Fibroblast of upper back skin (primary cell): ENCODE data around the gene OR2B6.

Source experiments
- DNase-seq: peaks from one replicate; pipeline ENCODE4 v3.0.0-alpha.2; 2013

Gene OR2B6

DNA sequence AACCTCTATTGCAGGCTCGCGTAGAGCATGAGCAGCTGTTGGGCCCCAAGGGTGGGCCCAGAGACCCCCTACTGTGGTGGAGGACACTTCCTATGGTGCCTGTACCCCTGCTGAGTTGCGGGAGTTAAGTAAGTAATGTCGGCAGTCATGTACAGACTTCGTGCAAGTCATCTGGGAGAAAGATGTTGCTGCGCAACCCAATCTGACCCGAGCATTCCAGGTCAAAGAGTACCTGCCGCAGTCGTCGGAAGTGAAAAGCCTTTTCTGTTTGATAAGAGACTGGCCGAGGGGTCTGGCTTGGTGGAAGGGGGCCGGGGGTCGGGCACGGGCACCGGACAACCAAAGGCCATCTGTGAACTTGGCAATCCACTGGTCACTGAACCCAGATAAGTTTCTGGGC, 44.3 kb downstream of the OR2B6 start:
- DNase-seq: no peak

DNA sequence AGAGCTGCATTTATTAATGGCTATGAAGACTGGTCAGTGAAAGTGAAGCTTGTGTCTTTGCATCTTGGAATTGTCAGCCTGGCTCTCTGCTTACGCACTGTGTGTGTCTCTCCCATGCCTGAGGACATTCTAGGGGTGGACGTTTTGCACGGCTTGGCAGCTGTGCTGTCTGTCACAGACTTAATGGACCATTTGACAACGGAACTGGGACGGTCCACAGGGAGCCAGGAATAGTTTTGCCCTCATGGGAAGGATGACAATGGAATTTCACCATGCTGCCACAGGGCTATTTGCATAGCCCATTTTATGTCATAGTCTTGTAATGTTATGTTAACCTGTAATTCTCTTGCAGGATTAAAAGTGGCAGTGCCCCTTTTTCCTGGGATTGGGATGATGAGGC, 44.7 kb downstream of the OR2B6 start:
- DNase-seq: no peak

DNA sequence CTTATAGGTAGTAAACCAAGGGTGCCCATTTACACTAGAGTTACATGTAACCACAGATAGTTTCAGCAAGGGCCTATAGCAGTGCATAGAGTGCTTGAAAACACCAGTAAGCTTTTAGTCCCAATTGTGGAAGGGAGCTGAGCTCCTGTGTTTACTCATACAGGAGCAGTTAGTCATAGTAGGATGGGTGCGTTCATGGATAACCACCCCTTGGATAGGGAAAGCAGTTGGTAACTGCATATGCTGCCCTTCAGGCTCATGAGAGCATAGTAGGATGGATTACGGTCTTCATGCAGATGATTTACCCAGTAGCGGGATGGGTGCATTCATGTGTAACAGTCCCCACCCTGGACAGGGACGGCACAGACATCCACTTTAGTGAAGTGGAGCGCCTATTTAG, 45.1 kb downstream of the OR2B6 start:
- no peak for DNase-seq

DNA sequence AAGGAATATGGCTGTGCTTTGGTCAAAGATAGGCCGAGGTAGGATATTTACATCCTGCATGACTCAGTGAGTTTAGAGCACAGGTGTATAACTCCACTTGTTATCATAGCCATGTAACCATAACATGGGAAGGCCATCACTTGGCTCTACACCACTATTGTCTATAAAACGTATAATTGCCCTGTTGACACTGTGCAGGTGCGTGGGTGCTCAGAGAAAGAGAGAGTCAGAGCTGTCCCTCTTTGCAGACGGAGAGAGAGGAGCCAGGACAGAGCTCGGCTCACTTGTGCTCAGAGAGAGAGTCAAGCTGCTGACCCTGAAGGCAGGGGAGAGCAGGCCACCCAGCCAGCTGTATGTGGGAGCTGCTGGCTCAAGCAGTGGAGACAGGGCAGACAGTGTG, 46.0 kb downstream of the OR2B6 start:
- no peak for DNase-seq

DNA sequence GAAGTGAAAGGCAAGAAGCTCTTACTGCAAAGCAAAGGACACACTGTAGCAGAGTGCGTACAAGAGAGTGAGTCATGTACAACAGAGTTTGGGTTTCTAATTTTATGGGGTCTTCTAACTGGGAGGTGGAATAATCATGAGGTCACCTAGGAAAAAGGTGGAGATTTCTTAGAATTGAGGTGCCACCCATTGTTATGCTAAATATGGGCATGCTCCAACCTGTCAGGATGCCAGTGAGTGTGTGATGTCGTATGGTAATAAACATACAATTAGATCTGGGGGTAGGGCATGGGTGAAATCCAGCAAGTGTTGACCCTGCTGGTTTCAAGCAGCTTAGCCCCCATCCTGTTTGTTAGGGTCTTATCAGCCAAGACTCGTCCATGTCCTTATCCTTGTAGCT, 46.6 kb downstream of the OR2B6 start:
- no peak for DNase-seq

DNA sequence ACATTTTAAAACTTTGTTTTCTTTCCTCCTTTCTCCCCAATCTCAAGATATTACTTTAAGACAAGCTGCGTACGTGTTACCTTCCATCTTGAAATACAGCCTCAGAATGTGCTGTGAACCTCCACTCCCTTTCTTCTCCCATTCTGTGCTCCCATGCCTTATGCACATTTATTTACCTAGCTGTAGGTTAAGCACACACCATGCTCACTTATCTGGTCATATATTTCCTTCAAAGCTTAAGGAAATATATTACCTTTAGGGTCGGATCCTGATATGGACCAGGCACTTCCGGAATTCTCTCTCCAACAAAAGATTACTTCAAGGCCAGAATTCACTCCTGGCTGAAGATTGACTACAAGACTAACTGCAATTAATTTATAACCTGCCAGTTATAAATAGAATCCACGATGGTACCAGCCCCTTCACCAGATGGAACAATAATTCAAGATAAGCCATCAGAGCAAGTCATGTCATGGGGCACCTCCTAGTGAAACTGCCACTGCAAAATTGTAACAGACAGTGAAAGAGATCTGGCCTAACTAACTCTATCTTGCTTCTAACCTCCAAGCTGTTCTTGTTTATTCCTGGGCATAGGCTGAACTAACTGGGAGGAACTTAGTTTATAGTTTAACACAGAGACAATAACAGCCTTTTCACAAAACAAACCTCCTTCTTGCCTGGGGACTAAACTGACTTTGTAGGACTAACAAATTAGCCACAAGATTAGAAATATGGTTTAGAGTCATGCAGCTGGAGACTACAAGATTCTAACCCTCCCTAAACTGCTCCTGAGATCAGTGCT, 47.5 kb downstream of the OR2B6 start:
- no peak for DNase-seq

DNA sequence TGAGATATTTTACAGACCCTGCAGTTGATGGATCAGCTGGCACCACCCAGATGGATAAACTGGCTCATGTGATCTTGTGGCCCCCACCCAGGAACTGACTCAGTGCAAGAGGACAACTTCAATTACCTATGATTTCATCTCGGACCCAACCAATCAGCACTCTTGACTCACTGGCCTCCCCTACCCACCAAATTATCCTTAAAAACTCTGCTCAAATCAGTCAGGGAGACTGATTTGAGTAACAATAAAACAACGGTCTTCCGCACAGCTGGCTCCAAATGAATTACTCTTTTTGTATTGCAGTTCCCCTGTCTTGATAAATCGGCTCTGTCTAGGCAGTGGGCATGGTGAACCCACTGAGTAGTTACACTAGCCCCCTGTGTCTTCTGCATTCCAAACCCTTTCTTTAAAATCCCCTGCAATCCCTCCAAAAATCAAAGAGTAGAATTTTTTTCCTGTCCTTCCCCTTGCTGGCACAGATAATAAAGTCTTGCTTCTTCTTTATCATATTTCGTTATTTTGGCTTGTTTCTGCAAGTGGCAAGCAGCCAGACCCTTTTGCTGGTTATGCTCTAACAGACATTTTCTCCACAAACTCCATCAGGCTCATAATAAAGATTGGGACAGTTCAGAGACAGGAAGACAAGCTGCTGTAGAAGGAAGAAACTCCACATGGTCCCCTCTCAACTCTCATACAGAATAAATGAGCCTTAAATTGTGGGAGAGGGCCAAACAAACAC, 48.3 kb downstream of the OR2B6 start:
- DNase-seq: no peak

DNA sequence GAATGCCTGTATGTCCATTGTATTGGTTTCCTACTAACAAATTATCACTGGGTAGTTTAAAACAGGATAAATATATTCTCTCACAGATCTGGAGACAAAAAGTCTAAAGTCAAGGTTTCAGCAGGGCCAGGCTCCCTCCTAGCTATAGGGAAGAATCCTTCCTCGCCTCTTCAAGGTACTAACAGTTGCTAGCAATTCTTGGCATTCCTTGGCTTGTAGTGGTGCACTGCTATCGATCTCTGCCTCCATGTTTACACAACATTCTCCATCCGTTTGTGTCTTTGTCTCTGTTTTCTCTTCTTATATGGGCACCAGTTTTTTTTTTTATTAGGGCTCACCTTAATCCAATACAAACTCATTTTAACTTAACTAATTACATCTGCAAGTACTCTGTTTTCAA, 48.9 kb downstream of the OR2B6 start:
- no peak for DNase-seq
